ENCODE measurements around the gene PEX11B.

GRCh38 chr1:145967288-145967687, 48.8 kb upstream of the PEX11B start:
- TF ChIP-seq MYC (IDR thresholded peaks at IDR 0.05; ENCODE audit: low read depth, low read length) = no peak
- TF ChIP-seq CTCF (IDR thresholded peaks at IDR 0.05; ENCODE audit: extremely low read depth in 1 of 2, insufficient read depth in 1 of 2, low read depth in 1 of 2, low read length in 2 of 2) = no peak

Measured in endothelial cell of umbilical vein (primary cell).